GM13976 (cell line): ENCODE results near the gene ECSIT.

Source experiments
- DNase-seq: peaks from one replicate; pipeline ENCODE4 v3.0.0; 2012; ENCODE audit warnings: low spot score
- in situ Hi-C: fragments of 300-500 bp; cut with MboI; formaldehyde crosslinking; loops from one replicate; pipeline ENCODE4 v1.12.0; 2022; ENCODE audit warnings: low sequenced_read_pairs, mixed read lengths, inconsistent platforms; ENCODE audit not compliant: unreplicated experiment
- TF ChIP-seq, protein P1 (sequence below): IDR thresholded peaks from 2 replicates; pipeline ENCODE4 v1.5.1; 2012; ENCODE audit warnings: borderline replicate concordance, mild to moderate bottlenecking; ENCODE audit not compliant: insufficient read depth; ENCODE audit errors: extremely low read depth, missing control alignments, control extremely low read depth

The ECSIT gene

GRCh38 chr19:11534948-11535347 lies 6.0 kb upstream of the ECSIT start:
- in situ Hi-C loops = no loop called here
- DNase-seq = no peak
- TF ChIP-seq, protein P1, sequence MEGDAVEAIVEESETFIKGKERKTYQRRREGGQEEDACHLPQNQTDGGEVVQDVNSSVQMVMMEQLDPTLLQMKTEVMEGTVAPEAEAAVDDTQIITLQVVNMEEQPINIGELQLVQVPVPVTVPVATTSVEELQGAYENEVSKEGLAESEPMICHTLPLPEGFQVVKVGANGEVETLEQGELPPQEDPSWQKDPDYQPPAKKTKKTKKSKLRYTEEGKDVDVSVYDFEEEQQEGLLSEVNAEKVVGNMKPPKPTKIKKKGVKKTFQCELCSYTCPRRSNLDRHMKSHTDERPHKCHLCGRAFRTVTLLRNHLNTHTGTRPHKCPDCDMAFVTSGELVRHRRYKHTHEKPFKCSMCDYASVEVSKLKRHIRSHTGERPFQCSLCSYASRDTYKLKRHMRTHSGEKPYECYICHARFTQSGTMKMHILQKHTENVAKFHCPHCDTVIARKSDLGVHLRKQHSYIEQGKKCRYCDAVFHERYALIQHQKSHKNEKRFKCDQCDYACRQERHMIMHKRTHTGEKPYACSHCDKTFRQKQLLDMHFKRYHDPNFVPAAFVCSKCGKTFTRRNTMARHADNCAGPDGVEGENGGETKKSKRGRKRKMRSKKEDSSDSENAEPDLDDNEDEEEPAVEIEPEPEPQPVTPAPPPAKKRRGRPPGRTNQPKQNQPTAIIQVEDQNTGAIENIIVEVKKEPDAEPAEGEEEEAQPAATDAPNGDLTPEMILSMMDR = no peak

DNA sequence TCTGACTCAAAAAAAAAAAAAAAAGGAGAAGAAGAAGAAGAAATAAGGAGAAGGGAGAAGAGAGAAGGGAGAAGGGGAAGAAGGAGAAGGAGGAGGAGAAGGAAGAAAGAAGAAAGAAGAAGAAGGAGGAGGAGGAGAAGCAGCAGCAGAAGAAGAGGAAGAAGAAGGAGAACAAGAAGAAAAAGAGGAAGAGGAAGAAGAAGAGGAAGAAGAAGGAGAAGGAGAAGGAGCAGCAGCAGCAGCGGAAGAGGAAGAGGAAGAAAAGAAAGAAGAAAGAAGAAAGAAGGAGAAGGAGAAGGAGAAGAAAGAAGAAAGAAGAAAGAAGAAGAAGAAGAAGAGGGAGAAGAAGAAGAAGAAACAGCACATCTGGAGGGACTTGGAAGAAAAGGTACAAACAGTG lies 5.6 kb upstream of the ECSIT start:
- in situ Hi-C loops = no loop called here
- DNase-seq = no peak
- TF ChIP-seq, protein P1 = no peak

DNA sequence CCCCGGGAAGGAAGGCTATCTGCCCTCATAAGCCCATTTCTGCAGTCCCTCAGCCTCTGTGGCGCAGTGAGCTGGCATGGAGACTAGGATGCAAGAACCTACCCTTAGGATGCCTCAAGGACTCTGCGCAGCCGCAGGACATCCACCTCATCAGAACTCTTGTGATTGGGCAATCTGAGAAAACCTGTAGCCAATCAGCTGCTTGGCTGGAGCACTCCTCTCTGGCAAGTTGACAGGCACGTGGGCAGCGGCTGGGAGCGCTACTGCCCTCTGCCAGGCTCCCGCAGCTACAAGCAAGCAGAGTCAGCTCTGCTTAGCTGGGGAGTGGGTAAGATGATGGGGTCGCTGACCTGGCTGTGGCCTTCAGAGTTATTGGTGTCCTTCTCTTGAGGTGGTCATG lies 1.5 kb upstream of the ECSIT start:
- DNase-seq = peak; percentile 63

DNA sequence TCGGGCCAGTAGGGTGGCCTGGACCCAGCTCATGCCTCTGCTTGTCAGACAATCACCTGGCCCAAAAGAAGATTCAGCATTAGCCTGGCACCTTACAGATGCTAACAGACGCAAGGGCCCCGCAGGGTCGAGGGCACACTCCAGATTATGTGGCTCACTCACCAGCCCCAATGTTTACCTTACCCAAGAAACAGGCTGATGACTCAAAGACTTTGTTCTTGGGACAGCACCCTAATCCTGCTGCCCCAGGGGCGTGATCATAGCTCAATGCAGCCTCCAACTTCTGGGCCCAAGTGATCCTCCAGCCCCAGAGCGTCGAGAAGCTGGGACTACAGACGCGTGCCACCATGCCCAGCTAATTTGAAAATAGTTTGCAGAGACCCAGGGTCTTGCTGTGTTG lies 9.8 kb downstream of the ECSIT start:
- in situ Hi-C loops = no loop called here
- no peak for DNase-seq
- TF ChIP-seq, protein P1 = no peak

More for the DNA sequence above, 1.5 kb upstream of the ECSIT start:
- TF ChIP-seq, protein P1 = peak; percentile 13
- in situ Hi-C loops = no loop called here

DNA sequence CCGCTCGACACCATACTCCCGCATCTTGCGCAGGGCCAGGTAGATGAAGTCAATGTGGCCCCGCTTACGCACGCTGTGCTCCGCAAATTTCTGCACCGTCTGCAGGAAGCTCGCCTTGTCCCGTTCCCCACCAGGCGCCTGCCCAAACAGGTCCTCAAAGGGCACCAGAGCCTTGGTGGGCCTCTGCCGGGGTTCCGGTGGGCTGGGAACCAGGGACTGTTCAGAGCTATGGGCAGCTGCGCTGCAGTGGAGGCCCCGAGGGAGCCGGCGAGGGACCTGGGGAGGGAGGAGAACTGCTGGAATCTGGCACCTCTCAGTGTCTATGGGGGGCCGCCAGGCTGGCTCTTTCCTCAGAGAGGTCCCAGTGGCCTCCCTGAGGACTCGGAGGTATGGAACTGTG lies 15.0 kb downstream of the ECSIT start:
- TF ChIP-seq, protein P1 = no peak
- DNase-seq = no peak
- in situ Hi-C loops = no loop called here

GRCh38 chr19:11510444-11510843 lies 18.5 kb downstream of the ECSIT start:
- DNase-seq = no peak
- TF ChIP-seq, protein P1 = no peak
- in situ Hi-C loops = no loop called here
